GM21367 (cell line): ENCODE measurements around the gene FOXA2.

Experiments
- ATAC-seq: cut with Tn5 transposase; IDR thresholded peaks from one replicate; pipeline ENCODE4 v1.9.1; 2021; ENCODE audit not compliant: unreplicated experiment

The FOXA2 gene

GRCh38 chr20:22584922-22585785 is 782 bp upstream of the FOXA2 start:
- ATAC-seq: no peak

- ATAC-seq: no peak
Observed at GRCh38 chr20:22583773-22584521, 425 bp downstream of the FOXA2 start.

- no peak for ATAC-seq
Observed at GRCh38 chr20:22582964-22583772, 1.2 kb downstream of the FOXA2 start.

- no peak for ATAC-seq
Observed at GRCh38 chr20:22582386-22582963, 1.9 kb downstream of the FOXA2 start.

GRCh38 chr20:22581437-22582385 is 2.7 kb downstream of the FOXA2 start:
- ATAC-seq: no peak

- ATAC-seq: no peak
Observed at GRCh38 chr20:22579711-22580697, 4.4 kb downstream of the FOXA2 start.

GRCh38 chr20:22579119-22579427 is 5.3 kb downstream of the FOXA2 start:
- ATAC-seq: no peak

GRCh38 chr20:22578221-22579118 is 5.9 kb downstream of the FOXA2 start:
- ATAC-seq: no peak

GRCh38 chr20:22577515-22578220 is 6.7 kb downstream of the FOXA2 start:
- no peak for ATAC-seq

GRCh38 chr20:22576733-22577514 is 7.4 kb downstream of the FOXA2 start:
- ATAC-seq: no peak

GRCh38 chr20:22576273-22576672 is 8.1 kb downstream of the FOXA2 start:
- no peak for ATAC-seq

- ATAC-seq: no peak
Observed at GRCh38 chr20:22575737-22576136, 8.6 kb downstream of the FOXA2 start.

GRCh38 chr20:22575087-22575721 is 9.2 kb downstream of the FOXA2 start:
- no peak for ATAC-seq

- ATAC-seq: no peak
Observed at GRCh38 chr20:22574545-22575086, 9.8 kb downstream of the FOXA2 start.

- no peak for ATAC-seq
Observed at GRCh38 chr20:22572491-22572890, 11.9 kb downstream of the FOXA2 start.

- ATAC-seq: no peak
Observed at GRCh38 chr20:22572023-22572422, 12.3 kb downstream of the FOXA2 start.
